Activated naive CD4-positive, alpha-beta T cell treated with anti-CD3 and anti-CD28 coated beads, Interleukin-2, amount 50 U/mL, for 24 hours (primary cell): ENCODE results near the gene TGM1.
"Not testable (repeated sequence)": the region's sequence is repeated elsewhere in the genome, so short reads cannot be mapped to it uniquely, and the experiment has no call there.

Experiments
- H3K27ac Mint-ChIP-seq: one replicate; pipeline ENCODE4 v1.8.0; 2021; ENCODE audit warnings: mild to moderate bottlenecking, mixed read lengths
- H3K27me3 Mint-ChIP-seq: one replicate; pipeline ENCODE4 v1.8.0; 2021; ENCODE audit warnings: mixed read lengths
- H3K36me3 Mint-ChIP-seq: one replicate; pipeline ENCODE4 v1.8.0; 2021; ENCODE audit warnings: mixed read lengths
- H3K4me1 Mint-ChIP-seq: one replicate; pipeline ENCODE4 v1.8.0; 2021; ENCODE audit warnings: mixed read lengths
- H3K4me3 Mint-ChIP-seq: one replicate; pipeline ENCODE4 v1.8.0; 2021; ENCODE audit warnings: mild to moderate bottlenecking, mixed read lengths
- H3K9me3 Mint-ChIP-seq: one replicate; pipeline ENCODE4 v1.8.0; 2021; ENCODE audit warnings: mixed read lengths

TGM1 gene

GRCh38 chr14:24237463-24237955 lies 25.5 kb downstream of the TGM1 start:
- Mint-ChIP-seq H3K36me3 (peaks cover 17% of the 10 kb centered on the region), H3K4me3 (no peak overlapping the region), H3K9me3 (no peaks in the 10 kb centered on the region), H3K4me1 (peaks cover 81% of the 10 kb centered on the region), H3K27ac (peak overlapping the region; percentile 77), H3K27me3 (no peaks in the 10 kb centered on the region)

- H3K27ac Mint-ChIP-seq: peak overlapping the region; percentile 77
- no peak overlapping the region for H3K4me3 Mint-ChIP-seq
- no peaks in the 10 kb centered on the region for H3K27me3 Mint-ChIP-seq
- peaks cover 81% of the 10 kb centered on the region for H3K4me1 Mint-ChIP-seq
- H3K9me3 Mint-ChIP-seq: no peaks in the 10 kb centered on the region
- peaks cover 17% of the 10 kb centered on the region for H3K36me3 Mint-ChIP-seq
Measured at GRCh38 chr14:24236689-24237462, 26.1 kb downstream of the TGM1 start.

GRCh38 chr14:24235804-24236688 lies 26.9 kb downstream of the TGM1 start:
- H3K27ac Mint-ChIP-seq: peak overlapping the region; percentile 87
- H3K9me3 Mint-ChIP-seq: no peaks in the 10 kb centered on the region
- H3K4me1 Mint-ChIP-seq: peaks cover 84% of the 10 kb centered on the region
- no peaks in the 10 kb centered on the region for H3K27me3 Mint-ChIP-seq
- no peak overlapping the region for H3K4me3 Mint-ChIP-seq
- H3K36me3 Mint-ChIP-seq: peaks cover 17% of the 10 kb centered on the region

- no peaks in the 10 kb centered on the region for H3K27me3 Mint-ChIP-seq
- peaks cover 13% of the 10 kb centered on the region for H3K36me3 Mint-ChIP-seq
- no peaks in the 10 kb centered on the region for H3K9me3 Mint-ChIP-seq
- peak overlapping the region; percentile 97 for H3K4me3 Mint-ChIP-seq
- peak overlapping the region; percentile 68 for H3K27ac Mint-ChIP-seq
- peaks cover 70% of the 10 kb centered on the region for H3K4me1 Mint-ChIP-seq
Measured at GRCh38 chr14:24234095-24235005, 28.6 kb downstream of the TGM1 start.

- Mint-ChIP-seq H3K27ac (peak overlapping the region; percentile 94), H3K4me3 (peak overlapping the region; percentile 97), H3K9me3 (no peaks in the 10 kb centered on the region), H3K27me3 (no peaks in the 10 kb centered on the region), H3K36me3 (peaks cover 12% of the 10 kb centered on the region), H3K4me1 (peaks cover 66% of the 10 kb centered on the region)
Measured at GRCh38 chr14:24233538-24233866, 29.5 kb downstream of the TGM1 start.

GRCh38 chr14:24232645-24233537 lies 30.1 kb downstream of the TGM1 start, which contains the start of gene GMPR2:
Gene GMPR2 (plus strand): TSS chr14:24232929. CDS start chr14:24233254, 325 bp downstream.
- Mint-ChIP-seq H3K36me3 (peaks cover 7% of the 10 kb centered on the region), H3K4me3 (peak within 1 kb of the TSS; percentile 97), H3K27ac (peak within 1 kb of the TSS; percentile 94), H3K27me3 (no peaks in the 10 kb centered on the region), H3K9me3 (no peaks in the 10 kb centered on the region), H3K4me1 (peaks cover 60% of the 10 kb centered on the region)

- peaks cover 8% of the 10 kb centered on the region for H3K36me3 Mint-ChIP-seq
- peak within 1 kb of the TSS; percentile 97 for H3K4me3 Mint-ChIP-seq
- peaks cover 57% of the 10 kb centered on the region for H3K4me1 Mint-ChIP-seq
- H3K27ac Mint-ChIP-seq: peak within 1 kb of the TSS; percentile 94
- H3K9me3 Mint-ChIP-seq: no peaks in the 10 kb centered on the region
- no peaks in the 10 kb centered on the region for H3K27me3 Mint-ChIP-seq
Measured at GRCh38 chr14:24232121-24232644, 30.8 kb downstream of the TGM1 start, which contains the start of gene NEDD8. Gene NEDD8 (minus strand): TSS chr14:24232367. CDS start chr14:24232267, 100 bp downstream.

GRCh38 chr14:24231263-24232120 lies 31.5 kb downstream of the TGM1 start:
- Mint-ChIP-seq H3K36me3 (peaks cover 4% of the 10 kb centered on the region), H3K4me3 (peak overlapping the region; percentile 97), H3K4me1 (peaks cover 57% of the 10 kb centered on the region), H3K27me3 (no peaks in the 10 kb centered on the region), H3K9me3 (no peaks in the 10 kb centered on the region), H3K27ac (peak overlapping the region; percentile 94)

GRCh38 chr14:24228902-24229301 lies 34.1 kb downstream of the TGM1 start:
- Mint-ChIP-seq H3K4me3 (no peak overlapping the region), H3K27ac (no peak overlapping the region), H3K27me3 (no peaks in the 10 kb centered on the region), H3K9me3 (no peaks in the 10 kb centered on the region), H3K36me3 (peaks cover 8% of the 10 kb centered on the region), H3K4me1 (peaks cover 44% of the 10 kb centered on the region)

- Mint-ChIP-seq H3K27ac (no peak overlapping the region), H3K4me1 (peaks cover 33% of the 10 kb centered on the region), H3K4me3 (no peak overlapping the region)
Measured at GRCh38 chr14:24226473-24226872, 36.5 kb downstream of the TGM1 start.

GRCh38 chr14:24224618-24225071 lies 38.3 kb downstream of the TGM1 start:
- Mint-ChIP-seq H3K9me3 (no peaks in the 10 kb centered on the region), H3K4me1 (peaks cover 27% of the 10 kb centered on the region), H3K36me3 (peaks cover 8% of the 10 kb centered on the region), H3K4me3 (no peak overlapping the region), H3K27me3 (no peaks in the 10 kb centered on the region), H3K27ac (peak overlapping the region; percentile 26)

More at GRCh38 chr14:24226473-24226872, 36.5 kb downstream of the TGM1 start:
- Mint-ChIP-seq H3K27me3 (no peaks in the 10 kb centered on the region), H3K9me3 (no peaks in the 10 kb centered on the region), H3K36me3 (peaks cover 8% of the 10 kb centered on the region)

GRCh38 chr14:24222987-24223386 lies 40.0 kb downstream of the TGM1 start:
- not testable (repeated sequence) for H3K36me3 Mint-ChIP-seq, H3K27me3 Mint-ChIP-seq, H3K4me3 Mint-ChIP-seq, H3K9me3 Mint-ChIP-seq, H3K27ac Mint-ChIP-seq
- peaks cover 31% of the 10 kb centered on the region for H3K4me1 Mint-ChIP-seq

- Mint-ChIP-seq H3K4me3 (no peak overlapping the region), H3K4me1 (peaks cover 30% of the 10 kb centered on the region), H3K36me3 (peaks cover 4% of the 10 kb centered on the region), H3K9me3 (no peaks in the 10 kb centered on the region), H3K27me3 (no peaks in the 10 kb centered on the region), H3K27ac (no peak overlapping the region)
Measured at GRCh38 chr14:24219521-24219920, 43.5 kb downstream of the TGM1 start.
